Measurements from ENCODE around the gene FAM200A.
"Not testable (repeated sequence)": the region's sequence is repeated elsewhere in the genome, so short reads cannot be mapped to it uniquely, and the experiment has no call there.

Gene FAM200A

DNA sequence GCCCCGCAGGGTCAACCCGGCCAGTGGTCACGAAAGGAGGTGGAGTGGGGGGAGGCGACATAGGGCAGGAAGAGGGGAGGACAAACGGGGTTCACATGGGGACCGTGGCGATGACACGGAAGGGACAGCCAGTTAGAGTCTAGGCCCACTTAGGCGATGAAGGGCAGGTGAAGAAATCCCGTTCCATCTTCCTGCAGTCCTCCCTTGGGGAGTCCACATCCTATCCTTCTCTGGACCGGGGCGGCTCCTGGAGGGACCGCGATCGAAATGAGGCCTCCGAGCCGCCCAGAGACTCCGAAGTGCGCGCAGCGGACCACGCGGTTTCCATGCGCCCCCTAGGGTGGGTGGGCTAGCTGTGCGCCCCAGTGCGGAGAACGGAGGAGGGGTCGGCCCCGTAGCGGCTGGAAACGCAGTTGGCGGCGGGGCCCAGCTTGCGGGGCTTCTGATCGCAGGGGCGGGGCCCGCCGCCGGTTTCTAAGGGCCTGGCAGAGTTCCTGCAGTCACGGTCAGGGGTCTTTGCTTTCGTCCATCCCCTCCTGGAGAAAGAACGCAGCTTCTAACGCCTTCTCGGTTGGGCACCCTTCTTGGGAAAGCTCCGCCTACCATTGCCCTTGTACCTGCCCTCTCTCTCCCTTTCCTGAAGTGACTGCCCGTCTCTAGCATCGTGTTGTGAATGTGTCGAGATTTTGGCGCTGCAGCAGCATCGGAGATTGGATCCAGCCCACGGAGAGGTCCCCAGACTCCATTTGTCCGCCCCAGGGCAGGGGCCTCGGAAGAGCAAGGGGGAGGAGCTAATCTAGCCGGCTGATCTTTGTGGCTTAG lies 28.3 kb upstream of the FAM200A start:
- peak overlapping the region; percentile 53 for H3K4me3 ChIP-seq (ENCODE audit: low read depth, low read length)
- TF ChIP-seq, protein P1, sequence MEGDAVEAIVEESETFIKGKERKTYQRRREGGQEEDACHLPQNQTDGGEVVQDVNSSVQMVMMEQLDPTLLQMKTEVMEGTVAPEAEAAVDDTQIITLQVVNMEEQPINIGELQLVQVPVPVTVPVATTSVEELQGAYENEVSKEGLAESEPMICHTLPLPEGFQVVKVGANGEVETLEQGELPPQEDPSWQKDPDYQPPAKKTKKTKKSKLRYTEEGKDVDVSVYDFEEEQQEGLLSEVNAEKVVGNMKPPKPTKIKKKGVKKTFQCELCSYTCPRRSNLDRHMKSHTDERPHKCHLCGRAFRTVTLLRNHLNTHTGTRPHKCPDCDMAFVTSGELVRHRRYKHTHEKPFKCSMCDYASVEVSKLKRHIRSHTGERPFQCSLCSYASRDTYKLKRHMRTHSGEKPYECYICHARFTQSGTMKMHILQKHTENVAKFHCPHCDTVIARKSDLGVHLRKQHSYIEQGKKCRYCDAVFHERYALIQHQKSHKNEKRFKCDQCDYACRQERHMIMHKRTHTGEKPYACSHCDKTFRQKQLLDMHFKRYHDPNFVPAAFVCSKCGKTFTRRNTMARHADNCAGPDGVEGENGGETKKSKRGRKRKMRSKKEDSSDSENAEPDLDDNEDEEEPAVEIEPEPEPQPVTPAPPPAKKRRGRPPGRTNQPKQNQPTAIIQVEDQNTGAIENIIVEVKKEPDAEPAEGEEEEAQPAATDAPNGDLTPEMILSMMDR (IDR thresholded peaks at IDR 0.05; ENCODE audit: borderline replicate concordance, insufficient read depth, low read depth, low read length): peak; percentile 40

DNA sequence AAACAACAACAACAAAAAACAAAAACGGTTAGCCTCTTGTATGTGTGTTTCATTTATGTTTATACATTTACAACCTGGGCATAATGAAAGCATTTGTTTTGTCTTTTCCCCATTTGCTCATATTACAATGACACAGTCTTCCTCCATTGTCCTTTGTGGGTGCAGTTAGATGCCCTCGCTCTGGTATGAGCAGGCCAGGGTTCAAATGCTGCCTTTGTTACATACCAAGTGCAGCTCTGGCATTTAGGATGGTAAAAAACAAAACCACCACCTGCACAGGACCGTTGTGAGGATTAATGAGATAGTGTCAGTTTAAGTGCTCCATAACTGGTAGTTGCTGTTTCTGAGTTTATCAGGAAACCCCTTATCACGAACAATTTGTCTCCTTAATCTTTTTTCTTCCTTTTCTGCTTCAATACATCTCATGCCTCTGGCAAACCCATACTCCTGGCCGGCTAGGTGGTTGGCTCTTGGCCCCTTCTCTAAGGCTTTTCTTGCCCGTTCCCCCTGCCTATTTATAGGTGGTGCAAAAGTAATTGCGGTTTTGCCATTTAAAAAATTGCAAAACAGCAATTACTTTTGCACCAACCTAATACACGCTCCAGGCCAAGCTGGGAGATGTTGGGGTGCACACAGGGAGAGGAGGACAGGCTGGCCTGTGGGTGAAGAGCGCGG lies 27.5 kb upstream of the FAM200A start:
- TF ChIP-seq, protein P1 (IDR thresholded peaks at IDR 0.05; ENCODE audit: borderline replicate concordance, insufficient read depth, low read depth, low read length): no peak
- H3K4me3 ChIP-seq (ENCODE audit: low read depth, low read length): peak overlapping the region; percentile 53

DNA sequence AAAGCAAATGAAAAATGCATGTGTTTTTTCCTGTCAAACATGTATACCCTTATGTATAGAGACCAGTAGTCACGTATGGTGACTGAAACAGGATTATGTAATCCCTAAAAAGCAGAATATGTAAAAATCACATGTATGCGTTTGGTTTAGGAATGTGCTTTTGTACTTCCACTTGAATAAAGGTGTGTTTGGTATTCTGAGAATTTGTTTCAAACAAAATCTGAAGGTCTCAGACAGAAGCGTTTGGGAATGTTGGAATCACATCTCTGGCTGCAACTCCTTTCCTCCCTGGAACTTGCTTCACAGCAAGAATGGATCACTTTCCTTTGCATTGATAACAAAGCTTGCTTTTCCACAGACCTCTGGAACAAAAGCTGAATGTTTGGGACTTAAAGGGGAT lies 24.3 kb upstream of the FAM200A start:
- TF ChIP-seq, protein P1 (IDR thresholded peaks at IDR 0.05; ENCODE audit: borderline replicate concordance, insufficient read depth, low read depth, low read length): no peak
- H3K4me3 ChIP-seq (ENCODE audit: low read depth, low read length): no peak overlapping the region

DNA sequence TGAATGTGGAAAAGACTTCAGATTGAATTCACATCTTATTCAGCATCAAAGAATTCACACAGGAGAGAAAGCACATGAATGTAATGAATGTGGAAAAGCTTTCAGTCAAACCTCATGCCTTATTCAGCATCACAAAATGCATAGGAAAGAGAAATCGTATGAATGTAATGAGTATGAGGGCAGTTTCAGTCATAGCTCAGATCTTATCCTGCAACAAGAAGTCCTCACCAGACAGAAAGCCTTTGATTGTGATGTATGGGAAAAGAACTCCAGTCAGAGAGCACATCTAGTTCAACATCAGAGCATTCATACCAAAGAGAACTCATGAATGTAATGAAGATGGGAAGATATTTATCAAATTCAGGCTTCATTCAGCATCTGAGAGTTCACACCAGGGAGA lies 21.3 kb upstream of the FAM200A start:
- TF ChIP-seq, protein P1 (IDR thresholded peaks at IDR 0.05; ENCODE audit: borderline replicate concordance, insufficient read depth, low read depth, low read length): no peak
- no peak overlapping the region for H3K4me3 ChIP-seq (ENCODE audit: low read depth, low read length)

DNA sequence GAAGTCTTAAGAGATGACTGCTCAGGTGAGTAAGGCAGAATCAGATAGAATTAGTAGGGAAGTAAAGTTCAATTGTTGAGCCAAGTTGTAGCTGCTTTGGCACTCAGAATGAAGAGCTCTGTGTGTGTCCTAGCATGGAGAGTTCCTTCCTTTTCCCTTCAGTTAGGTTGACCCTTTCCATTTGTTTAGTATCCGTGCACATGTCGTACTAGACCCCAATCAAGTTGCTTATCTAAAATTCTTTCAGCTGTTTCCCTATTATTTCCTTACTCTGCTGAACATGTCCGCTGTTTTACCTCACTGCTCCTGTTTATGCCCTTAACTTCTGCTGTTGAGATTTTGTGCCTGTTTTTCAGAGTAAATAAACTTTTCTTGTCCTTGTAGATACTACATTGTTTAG lies 19.9 kb upstream of the FAM200A start:
- no peak overlapping the region for H3K4me3 ChIP-seq (ENCODE audit: low read depth, low read length)
- TF ChIP-seq, protein P1 (IDR thresholded peaks at IDR 0.05; ENCODE audit: borderline replicate concordance, insufficient read depth, low read depth, low read length): no peak

DNA sequence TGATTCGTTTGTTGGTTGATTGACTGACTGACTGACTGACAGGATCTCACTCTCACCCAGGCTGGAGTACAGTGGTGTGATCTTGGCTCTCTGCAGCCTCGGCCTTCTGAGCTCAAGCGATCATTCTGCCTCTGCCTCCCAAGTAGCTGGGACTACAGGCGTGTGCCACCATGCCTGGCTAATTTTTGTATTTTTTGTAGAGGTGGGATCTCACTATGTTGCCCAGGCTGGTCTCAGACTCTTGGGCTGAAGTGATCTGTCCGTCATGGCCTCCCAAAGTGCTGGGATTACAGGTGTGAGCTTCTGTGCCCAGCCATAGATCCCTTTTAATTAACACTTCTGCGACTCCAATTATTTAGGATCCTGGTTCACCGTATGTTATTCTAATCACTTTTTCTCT lies 16.9 kb upstream of the FAM200A start:
- not testable (repeated sequence) for H3K4me3 ChIP-seq (ENCODE audit: low read depth, low read length)

DNA sequence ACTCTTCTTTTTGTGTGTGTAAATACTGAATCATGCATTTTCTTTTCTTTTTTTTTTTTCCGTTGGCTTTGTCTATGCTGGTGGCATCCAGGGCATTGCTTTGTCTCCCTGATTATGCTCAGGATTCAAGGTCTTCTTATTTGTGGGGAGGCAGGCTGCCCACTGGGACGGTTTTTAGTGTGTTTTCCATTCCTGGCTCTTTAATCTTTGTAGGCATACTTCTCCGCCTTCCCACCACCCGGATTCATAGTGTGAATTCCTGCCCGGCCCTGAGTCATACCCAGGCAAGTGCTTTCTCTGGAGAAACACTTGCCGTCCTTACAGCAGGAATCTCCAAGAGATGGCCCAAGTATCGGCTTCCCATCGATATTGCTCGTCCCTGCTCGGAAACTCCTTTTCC lies 11.7 kb upstream of the FAM200A start:
- TF ChIP-seq, protein P1 (IDR thresholded peaks at IDR 0.05; ENCODE audit: borderline replicate concordance, insufficient read depth, low read depth, low read length): no peak
- no peak overlapping the region for H3K4me3 ChIP-seq (ENCODE audit: low read depth, low read length)
